ENCODE data around the gene DGCR6L.

DNA sequence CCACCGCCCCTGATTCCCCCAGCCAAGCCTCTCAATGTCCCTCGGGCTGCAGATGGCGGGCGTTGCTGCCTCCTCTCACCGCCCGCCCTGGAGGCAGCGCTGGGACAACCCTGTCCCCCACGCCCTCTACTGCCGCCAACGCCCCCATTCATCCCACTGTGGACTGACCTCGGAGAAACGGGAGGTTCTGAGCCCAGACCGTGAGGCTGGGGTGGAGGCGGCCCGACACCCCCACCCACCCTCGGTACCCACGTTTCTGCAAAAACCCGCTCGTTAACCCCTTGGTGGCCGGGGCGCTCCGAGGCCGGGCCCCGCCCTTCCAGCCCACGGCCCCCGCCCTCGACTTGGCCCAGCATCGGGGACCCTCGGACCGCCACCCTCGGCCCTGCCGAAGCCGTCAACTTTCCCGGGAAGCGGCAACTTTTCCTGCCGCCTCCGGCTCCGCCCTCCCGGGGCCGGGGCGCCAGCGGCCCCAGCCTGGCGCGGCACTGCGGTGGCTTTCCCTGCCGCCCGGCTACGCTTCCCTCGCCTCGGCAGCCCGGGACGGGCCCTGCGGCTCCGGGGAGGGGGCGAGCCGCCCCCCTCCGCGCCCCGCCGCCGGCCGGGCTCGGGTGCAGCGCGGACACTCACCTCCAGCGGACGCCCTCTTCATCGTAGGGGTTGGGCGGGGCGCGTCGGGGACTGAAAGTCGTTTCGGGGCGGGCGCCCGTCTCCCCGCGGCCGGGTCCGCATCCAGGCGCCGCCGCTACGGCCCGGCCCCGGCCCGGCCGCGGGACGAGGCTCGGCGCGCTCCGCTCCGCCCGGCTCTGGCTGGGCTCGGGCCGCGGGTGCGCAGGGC is 52.2 kb downstream of the DGCR6L start:
- no peak for TF ChIP-seq POLR2AphosphoS5 (IDR thresholded peaks at IDR 0.05)
- no peak for TF ChIP-seq CTCF (IDR thresholded peaks at IDR 0.05)
- no peak for TF ChIP-seq POLR2A (IDR thresholded peaks at IDR 0.05)
- TF ChIP-seq EP300 (IDR thresholded peaks at IDR 0.05; ENCODE audit: low read depth), result no peak

All from transverse colon (tissue), 4 donors.